COLO829 (cell line): Measurements from ENCODE around the gene CDH8.
"Not testable (repeated sequence)": the region's sequence is repeated elsewhere in the genome, so short reads cannot be mapped to it uniquely, and the experiment has no call there.

ENCODE experiments used
- DNase-seq: peaks from one replicate; pipeline ENCODE4 v3.0.0; 2012; ENCODE audit warnings: low spot score

CDH8 gene

DNA sequence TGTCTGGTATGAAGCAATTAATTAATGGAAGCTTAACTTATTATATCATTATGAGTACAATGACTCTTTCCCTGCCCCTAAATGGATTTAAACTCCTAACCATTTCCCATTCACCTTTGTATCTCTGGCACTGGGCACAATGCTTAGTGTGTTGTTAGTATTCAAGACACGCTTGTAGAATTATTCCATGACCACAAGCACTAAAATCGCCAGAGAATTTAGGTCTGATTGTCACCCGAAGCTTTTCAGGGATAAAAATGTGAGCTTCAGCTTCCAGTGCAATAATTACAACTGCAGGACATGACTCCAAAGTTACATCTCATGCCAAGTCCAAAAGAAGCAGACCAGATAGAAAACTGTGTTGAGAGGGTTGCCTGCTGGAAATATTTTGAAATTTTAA lies 101.6 kb downstream of the CDH8 start:
- DNase-seq = no peak

DNA sequence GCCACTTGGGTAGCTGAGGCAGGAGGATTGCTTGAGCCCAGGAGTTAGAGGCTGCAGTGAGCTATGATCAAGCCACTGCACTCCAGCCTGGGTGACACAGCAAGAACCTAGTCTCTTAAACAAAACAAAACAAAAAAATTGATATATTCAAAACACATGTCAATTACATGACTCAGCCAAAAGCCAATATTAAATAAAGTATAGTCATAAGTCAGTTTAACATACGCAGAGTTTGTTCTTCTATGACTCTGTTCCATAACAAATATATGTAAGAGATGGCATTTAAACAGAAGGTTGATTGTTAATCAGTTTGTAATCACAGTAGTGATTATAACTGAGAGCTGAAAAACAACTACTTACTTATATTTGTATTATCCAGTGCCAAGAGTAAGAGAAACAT lies 106.5 kb downstream of the CDH8 start:
- no peak for DNase-seq

DNA sequence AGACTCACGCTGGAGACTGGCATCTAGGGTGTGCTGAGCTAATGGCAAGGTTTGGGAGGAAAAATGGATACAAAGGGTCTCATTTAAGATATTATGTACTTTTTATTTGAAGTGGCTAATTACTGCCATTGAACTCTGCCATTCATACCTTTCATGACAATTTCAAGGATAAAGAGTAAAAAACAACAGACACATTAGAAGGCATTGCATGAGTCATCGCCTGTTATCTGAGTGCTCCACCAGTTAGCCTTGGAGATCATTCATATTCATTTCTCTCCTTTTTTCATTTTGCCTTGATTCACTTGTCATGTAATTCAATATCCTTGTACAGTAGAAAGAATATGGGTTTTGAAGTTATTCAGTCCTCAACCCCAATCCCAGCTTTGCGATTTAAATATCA lies 109.5 kb downstream of the CDH8 start:
- no peak for DNase-seq

DNA sequence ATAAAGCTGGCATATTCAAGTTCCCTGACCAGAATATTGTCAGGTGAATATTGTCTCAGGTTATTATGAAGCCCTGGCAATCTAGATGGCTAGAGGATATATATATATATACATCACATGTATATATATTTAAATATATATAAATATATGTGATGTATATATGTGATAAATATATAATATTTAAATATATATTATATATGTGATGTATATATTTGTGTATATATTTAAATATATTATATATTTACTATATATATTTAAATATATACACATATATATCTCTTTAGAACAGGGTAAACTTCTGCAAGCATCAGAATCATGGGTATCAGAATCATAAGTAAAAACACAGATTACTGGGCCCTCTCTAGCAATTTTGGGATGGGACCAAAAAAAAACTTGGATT lies 112.6 kb downstream of the CDH8 start:
- no peak for DNase-seq

DNA sequence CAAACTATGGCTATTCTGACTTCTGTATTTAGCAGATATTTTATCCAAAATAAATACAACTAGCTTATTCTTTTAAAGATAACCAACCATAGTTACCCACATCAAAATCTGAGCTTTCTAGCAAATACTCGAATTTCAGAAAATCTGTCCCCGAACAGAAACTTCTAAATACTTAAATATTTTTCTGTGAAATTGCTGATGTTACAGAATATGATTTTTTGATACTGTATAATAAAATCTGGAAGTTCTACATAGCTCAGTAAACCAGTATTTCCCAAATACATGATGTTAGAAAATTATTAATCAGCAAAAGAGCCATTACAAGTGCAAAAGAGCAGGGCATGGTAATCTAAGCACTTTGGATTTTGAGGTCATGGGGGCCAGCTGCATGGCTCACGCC lies 114.9 kb downstream of the CDH8 start:
- DNase-seq = no peak

DNA sequence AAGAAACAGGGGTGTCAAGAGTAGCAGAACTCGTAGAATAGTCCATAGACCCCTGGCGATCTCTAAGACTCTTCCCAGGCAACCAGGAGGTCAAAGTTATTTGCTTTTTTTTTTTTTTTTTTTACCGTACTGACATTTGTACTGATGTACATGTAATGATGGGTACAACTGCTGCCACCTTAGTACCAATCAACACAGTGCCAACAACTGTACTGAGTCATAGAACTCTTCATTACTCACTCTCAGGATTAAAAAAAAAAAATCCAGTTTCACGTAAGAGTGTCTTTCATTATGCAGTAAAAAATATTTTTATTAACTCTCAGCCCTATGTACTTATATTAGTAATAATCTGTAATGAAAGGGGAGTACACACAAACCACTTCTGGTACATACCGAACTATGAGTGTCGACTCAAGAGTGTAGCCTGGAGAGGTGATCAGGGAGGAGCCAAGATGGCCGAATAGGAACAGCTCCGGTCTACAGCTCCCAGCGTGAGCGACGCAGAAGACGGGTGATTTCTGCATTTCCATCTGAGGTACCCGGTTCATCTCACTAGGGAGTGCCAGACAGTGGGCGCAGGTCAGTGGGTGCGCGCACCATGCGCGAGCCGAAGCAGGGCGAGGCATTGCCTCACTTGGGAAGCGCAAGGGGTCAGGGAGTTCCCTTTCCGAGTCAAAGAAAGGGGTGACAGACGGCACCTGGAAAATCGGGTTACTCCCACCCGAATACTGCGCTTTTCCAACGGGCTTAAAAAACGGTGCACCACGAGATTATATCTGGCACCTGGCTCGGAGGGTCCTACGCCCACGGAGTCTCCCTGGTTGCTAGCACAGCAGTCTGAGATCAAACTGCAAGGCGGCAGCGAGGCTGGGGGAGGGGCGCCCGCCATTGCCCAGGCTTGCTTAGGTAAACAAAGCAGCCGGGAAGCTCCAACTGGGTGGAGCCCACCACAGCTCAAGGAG lies 118.1 kb downstream of the CDH8 start:
- not testable (repeated sequence) for DNase-seq

DNA sequence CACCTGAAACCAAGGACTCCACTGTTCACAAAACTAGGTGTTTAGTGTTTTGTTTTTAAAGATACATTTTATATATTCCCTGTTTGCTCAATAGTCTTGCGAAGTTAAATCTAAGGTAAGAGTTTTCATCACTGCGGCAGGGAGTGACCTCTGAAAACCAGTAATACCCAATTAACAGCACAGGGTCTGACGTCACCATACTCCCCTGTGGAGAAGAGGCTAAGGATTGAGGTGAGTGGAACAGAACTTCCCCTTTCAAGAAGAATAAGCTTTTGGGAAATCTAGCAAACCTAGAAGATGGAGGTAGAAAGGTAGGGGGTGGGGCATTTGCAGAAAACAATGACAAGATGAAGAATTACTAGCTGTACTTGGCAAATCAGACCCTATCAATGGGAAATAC lies 120.7 kb downstream of the CDH8 start:
- DNase-seq = no peak

DNA sequence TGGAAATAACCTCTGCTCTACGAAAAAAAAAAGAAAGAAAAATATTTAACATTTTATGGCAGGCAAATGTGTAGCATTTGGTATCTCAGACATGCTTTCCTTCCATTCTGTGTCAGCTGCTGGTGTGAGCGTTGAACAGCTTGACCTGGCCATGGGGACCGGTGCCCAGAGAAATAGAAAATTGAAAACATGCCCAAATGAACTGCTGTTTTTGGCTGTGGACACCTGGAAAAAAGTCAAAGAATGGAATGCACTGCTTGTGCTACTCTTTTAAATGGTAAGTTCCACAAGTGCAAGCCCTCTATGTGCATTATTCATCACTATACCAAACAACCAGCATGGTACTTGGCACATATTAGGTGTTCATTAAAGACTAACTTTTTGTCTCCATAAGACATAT lies 127.2 kb downstream of the CDH8 start:
- no peak for DNase-seq

DNA sequence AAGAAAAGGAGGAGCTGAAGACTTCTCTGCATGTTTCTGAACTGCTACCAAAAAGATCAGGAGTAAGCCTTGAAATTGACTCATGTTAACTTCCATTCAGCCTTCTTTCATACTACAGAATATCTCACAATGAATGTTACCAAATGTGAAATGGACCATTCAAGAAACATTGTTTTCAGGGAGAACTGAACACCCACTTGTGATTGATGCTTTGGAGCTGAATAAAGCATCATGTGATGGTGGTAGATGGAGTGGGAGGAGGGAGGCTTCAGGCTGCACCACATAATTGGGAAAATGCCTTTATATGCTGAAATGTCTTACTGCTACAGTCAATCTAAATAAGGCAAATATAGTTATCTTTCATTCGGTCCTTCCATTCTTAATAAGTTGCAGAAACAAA lies 127.8 kb downstream of the CDH8 start:
- no peak for DNase-seq

DNA sequence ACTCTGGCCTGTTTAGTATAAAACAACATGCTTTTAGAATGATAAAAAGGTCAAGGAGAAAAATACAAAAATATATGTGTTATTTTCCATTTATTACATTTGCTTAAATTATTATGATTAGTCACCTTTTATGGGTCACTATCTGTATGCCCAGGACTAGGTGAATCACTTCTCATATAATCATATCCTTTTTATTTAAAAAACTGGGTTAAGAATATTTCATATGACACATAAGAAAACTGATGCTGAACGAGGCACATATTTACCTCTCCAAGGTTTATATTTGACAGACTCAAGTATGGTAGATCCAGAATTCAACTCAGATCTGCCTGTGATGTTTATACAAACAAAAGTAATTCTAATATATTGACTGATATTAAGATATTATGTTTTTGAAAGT lies 134.5 kb downstream of the CDH8 start:
- no peak for DNase-seq

DNA sequence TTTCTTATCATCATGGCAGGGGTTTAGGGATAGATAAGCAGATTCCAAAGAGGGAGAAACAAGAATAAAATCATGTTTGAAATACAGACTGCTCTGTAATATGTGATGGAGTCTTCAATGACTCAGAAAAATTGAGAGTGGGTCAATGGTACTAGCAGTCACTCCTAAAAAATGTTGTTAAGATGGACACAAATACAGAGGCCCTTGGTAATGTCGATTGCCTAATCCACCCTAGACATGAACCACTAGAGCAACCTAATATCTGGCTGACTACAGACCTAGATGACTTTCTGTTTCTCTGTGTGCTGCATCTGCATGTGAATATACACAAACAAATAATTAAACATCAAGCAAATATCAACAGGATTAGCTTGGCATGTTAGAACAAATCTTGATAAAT lies 135.8 kb downstream of the CDH8 start:
- DNase-seq = no peak

DNA sequence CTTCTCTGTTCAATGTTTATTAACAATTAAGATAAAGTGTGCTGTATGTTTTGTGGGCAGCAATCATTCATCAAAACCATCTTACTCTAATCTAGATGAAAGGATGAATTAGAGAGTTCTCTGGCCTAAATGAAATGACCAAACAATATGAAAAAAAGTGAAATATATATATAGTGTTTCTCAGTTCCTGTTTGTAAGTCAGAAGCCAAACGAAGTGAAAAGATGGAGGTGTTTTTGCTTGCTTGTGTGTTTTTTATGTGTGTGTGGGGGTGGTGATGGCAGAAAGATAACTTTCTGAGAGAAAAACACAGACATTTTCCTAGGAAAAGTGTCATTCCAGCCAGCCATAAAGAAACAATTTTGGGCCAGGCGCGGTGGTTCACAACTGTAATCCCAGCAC lies 138.6 kb downstream of the CDH8 start:
- DNase-seq = no peak

DNA sequence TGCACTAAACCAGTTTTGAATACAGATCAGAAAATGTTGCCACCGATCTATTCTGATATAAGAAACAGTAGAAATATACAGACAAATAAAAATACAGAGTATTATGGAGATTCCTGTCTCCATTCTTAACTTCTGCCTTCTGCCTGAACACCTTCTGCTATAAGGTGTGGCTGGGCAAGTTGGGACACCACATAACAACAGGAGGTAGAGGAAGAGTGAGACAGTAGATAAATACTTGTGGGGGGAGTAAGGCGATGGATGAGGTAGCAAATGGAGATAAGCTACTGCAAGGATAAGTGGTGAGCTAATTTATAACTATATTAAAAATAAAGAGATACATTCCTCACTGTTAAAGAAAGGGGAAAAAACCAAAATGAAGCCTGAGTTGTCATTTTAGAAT lies 143.7 kb downstream of the CDH8 start:
- no peak for DNase-seq

DNA sequence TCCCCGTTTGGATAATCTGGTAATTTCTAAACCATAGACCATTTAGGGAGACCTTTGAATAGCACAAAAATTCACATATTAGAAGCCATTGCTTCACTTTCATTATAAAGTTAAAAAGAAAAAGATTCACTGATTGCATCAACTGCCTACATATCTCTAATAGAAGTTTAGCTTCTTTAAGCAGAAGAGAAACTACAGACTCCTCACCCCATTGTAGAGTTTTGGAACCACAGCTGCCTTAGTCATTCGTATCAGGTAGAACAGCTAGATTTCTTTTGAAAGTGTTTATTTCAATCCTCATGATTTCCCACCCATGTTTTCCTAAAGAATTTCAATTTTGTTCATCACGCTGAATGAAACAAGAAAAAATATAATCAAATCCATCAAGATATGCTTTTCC lies 144.8 kb downstream of the CDH8 start:
- DNase-seq = no peak

DNA sequence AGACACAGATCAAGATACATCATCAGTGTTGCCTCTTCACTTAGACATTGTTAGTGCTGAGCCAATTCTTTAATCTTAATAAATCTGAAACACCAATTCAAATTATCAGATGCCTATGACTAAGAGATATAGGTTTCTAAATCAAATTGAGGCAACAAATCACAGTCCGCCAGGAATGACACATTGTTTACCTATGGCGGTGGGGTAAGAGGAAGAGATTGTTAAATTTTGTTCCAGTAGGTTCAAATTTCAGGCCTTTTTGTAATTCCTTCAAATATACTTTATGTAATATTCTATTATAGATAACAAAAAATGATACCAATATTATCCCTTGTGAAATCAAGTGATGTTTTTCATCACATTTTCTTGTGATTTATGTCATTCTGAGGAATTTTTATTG lies 145.9 kb downstream of the CDH8 start:
- no peak for DNase-seq

DNA sequence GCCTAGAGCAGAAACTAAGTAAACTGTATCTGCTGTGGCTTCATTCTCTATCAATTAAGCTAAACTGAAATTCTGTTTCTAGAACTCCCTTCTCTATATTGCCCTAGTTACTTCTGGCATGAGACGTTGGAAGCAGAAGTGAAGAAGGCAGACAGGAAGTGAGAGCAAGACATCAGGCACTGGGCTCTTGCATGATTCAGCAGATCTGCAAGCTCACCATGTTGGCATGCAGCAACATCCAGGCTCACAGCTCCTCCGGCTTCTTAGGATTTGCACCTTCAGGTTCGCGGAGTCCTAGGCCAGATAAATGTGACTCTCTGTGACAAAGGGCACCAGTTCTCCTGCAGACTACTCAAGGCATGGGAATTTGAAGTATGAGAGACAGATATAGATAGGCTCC lies 148.3 kb downstream of the CDH8 start:
- DNase-seq = no peak

DNA sequence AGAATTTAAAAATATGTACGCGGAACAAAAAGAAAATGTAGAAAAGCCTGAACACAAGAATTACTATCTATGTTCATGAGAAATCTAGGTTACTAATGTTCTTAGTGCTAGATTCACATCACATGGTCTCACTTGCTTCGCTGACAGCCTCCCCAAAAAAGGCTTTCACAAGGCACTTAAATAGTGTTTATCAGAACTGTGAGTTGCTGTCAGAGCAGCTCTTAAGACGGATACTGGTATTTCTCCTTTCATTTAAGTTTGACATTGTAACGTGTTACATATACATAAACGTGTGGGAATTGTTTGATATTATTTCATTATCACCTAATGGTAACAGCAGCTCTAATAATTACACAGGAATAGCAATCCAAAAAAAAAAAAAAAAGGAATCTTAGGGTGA lies 150.9 kb downstream of the CDH8 start:
- no peak for DNase-seq

DNA sequence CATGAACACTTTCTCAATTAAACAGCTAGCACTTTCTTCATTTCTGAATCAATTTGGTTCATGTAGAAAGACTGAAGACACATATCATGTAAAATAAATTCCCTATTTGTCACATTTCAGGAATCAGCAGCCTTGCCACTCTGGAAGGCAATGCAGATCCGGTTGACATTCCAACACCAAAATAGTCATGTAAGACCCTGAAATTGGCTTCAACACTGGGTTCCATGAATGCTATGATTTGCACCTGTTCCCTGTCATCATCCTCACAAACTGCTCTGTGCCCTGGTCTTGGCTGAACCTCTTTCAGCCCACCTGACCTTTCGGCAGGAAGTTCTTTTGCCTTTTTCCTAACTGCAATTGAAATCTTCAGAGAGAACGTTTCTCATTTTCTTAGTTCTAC lies 156.9 kb downstream of the CDH8 start:
- no peak for DNase-seq

DNA sequence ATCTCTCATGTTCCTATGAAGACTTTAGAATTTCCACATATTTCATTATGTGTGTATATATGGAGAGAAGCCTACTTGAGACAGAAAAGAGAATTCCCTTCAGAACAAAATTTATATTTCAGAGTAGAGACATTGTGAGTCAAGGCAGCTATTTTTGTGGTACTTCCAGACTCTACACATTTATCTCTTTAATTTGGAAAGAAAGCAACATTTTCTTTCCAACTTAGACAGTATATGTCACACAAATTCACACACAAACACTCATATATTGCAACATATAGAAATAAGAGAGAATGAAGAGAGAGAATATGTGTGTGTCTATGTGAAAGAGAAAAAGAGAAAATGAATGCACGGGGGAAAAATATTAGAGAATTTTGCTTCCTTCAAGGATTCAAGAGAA lies 158.8 kb downstream of the CDH8 start:
- no peak for DNase-seq

DNA sequence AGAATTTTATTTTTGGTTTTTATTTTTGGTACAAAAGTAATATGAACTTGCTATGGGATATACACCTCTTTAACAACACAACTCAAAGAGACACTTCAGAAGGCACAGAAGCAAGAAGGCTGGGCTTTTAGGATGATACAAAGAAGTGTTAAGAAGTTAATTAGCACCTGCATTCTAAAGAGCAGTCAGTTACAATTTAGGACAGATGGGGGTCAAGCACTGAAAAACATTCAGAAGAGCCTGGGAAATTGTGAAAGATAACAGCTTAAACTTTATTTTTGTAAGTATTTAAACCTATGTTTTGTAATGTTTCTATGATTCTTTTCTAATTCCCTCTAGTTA lies 163.5 kb downstream of the CDH8 start:
- no peak for DNase-seq

DNA sequence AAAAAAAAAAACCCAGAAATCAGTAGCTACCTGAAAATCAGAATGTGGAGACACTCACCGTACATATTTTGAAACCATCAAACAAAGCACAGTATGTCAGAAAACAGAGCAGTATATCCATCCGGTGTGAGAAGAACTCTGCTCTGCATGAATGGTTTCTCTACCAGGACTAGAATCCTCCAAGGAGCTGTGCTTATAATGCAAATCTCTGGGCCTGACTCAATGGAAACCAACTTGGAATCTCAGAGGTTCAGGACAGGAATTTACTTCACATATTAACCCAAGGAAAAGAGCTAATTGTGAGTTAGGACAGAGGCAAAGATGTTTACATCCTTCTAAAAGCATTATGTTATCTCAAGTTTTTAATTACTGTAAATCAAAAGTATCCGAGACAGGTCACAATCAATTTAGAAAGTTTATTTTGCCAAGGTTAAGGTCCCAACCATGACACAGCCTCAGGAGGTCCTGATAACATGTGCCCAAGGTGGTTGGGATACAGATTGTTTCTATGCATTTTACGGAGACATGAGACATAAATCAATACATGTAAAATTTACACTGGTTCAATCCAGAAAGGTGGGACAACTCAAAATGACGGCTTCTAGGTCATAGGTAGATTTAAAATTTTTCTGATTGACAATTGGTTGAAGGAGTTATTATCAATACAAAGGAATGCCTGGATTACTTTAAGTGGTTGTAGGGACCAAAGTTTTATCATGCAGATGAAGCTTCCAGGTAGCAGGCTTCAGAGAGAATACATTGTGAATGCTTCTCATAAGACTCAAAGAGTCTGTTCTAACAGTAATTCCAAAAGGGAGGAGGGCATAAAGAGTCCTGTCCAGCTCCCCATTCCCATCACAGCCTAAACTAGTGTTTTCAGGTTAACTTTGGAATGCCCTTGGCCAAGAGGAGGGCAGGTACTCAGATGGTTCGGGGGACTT lies 164.1 kb downstream of the CDH8 start:
- DNase-seq = no peak

DNA sequence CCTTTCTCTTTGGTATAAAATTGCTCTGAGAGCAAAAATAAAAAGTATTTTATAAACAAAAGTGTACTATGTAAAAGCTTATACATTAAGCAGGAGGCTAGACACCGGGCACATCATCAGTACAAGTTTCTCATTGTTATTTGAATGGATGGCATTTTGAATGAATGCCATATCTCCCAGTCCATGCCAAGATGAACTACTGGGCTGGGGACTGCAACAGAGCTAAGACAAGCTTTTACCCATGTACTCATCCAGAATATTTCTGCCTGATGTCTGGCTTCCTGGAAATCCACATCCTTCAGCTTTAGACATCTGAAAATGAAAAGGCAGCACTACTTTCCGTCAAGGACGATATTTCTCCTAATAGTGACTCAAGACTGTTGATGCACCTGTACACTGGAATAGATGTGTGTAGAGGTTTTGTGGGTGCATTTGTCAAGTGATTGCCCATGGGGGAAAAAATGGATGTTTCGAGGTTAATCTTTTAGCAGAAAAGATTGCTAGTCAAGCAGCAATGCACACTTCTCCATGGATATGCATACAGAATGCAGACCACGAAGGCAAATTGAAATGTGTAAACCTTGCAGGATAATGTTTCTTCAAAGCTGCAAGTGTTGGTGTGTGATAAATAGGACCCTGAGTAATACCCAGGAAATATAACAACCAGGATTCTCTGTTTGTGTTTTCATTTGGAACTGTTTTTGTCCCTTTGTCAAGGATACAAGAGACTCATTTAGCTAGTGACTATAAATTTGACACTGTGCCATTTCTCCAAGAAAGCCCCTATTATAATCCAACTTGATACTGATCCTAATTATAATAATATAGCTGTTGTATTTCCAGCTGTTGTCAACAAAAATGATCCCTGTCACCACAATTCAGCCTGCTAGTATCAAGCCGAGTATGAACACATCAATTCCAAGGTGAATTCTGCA lies 173.8 kb downstream of the CDH8 start:
- no peak for DNase-seq
